Osteocyte (in vitro differentiated cells): ENCODE results near the gene B3GNT2. TPM values are rescaled to one million over a fixed set of nuclear protein-coding genes. Genes with fewer than 3 reads are reported as not detected.

Experiments
- DNase-seq: peaks from one replicate; pipeline ENCODE4 v3.0.0; 2021; ENCODE audit warnings: mixed read lengths; ENCODE audit not compliant: unreplicated experiment; ENCODE audit errors: extremely low spot score
- H3K27ac Mint-ChIP-seq: one replicate; pipeline ENCODE4 v1.8.0; 2021; ENCODE audit warnings: mild to moderate bottlenecking, mixed read lengths; ENCODE audit not compliant: unreplicated experiment
- H3K27me3 Mint-ChIP-seq: one replicate; pipeline ENCODE4 v1.8.0; 2021; ENCODE audit warnings: mixed read lengths; ENCODE audit not compliant: unreplicated experiment
- H3K36me3 Mint-ChIP-seq: one replicate; pipeline ENCODE4 v1.8.0; 2021; ENCODE audit warnings: mixed read lengths; ENCODE audit not compliant: unreplicated experiment
- H3K4me1 Mint-ChIP-seq: one replicate; pipeline ENCODE4 v1.8.0; 2021; ENCODE audit warnings: mixed read lengths; ENCODE audit not compliant: unreplicated experiment
- H3K4me3 Mint-ChIP-seq: one replicate; pipeline ENCODE4 v1.8.0; 2021; ENCODE audit warnings: mild to moderate bottlenecking, moderate library complexity, mixed read lengths; ENCODE audit not compliant: unreplicated experiment
- H3K9me3 Mint-ChIP-seq: one replicate; pipeline ENCODE4 v1.8.0; 2021; ENCODE audit warnings: mixed read lengths; ENCODE audit not compliant: unreplicated experiment
- total RNA-seq: library from RNA; stranded (reverse); gene quantifications from 2 replicates; pipeline ENCODE4 v1.2.1, GENCODE V29; 2021
- TF ChIP-seq, protein P1 (sequence below): fragments of 200-600 bp; sonication (generic); IDR thresholded peaks from 2 replicates; pipeline ENCODE4 v1.5.0; 2021; ENCODE audit warnings: antibody characterized with exemption, mild to moderate bottlenecking, moderate library complexity

B3GNT2 gene
- total RNA-seq, 1 donor from 2014 or later: 7.9 TPM

DNA sequence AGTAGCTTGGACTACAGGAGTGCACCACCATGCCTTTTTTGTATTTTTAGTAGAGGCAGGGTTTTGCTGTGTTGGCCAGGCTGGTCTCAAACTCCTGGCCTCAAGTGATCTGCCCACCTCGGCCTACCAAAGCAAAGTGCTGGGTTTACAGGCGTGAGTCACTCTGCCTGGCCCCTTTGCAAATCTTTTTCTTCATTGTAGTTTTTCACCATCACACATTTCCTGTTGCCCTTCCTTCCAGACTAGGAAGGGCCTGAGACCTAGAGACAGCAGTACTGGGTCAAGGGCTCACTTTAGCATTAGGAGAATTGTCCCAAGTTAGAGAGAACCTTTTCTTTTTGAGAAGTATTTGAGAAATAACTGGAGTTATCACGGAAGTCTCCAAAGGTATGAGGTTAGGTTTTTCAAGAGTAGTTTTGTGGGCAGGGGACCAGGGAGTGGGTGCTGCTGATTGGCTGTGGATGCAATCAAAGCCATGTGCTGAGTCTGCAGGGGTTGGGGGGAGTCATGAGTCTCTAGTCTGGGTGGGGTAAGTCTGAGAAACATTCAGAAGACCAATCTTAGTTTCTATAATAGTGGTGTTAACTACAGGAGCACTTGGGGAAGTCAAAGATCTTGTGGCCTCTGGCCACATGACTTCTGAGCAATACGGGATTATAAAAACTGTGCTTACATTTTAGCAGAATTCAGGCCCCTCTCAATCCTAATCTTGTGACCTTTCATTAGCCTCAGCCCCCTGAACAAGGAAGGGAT, 23.7 kb downstream of the B3GNT2 start:
- no peak overlapping the region for H3K4me3 Mint-ChIP-seq

DNA sequence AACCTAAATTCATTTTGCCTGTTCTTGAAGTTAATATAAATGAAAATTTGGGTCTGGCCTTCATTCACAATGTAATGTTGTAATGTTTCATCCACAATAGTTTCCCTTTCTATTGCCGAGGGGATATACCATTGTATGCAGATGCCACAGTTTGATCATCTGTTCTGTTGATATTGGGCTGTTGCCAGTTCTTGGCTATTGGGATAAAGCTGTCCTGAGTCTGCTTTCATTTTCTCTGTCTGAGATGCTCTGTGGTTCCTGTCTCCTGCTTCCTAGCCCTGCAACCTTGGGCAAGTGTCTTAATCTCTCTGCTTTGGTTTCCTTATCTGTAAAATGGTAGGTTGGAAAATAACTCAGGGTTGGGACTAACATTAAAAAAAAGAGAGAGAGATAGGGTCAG, 25.2 kb downstream of the B3GNT2 start:
- no peaks in the 10 kb centered on the region for H3K27me3 Mint-ChIP-seq
- H3K4me1 Mint-ChIP-seq: peaks cover 35% of the 10 kb centered on the region
- DNase-seq: no peak
- no peaks in the 10 kb centered on the region for H3K9me3 Mint-ChIP-seq
- H3K36me3 Mint-ChIP-seq: peaks cover 14% of the 10 kb centered on the region
- H3K4me3 Mint-ChIP-seq: no peak overlapping the region
- TF ChIP-seq, protein P1, sequence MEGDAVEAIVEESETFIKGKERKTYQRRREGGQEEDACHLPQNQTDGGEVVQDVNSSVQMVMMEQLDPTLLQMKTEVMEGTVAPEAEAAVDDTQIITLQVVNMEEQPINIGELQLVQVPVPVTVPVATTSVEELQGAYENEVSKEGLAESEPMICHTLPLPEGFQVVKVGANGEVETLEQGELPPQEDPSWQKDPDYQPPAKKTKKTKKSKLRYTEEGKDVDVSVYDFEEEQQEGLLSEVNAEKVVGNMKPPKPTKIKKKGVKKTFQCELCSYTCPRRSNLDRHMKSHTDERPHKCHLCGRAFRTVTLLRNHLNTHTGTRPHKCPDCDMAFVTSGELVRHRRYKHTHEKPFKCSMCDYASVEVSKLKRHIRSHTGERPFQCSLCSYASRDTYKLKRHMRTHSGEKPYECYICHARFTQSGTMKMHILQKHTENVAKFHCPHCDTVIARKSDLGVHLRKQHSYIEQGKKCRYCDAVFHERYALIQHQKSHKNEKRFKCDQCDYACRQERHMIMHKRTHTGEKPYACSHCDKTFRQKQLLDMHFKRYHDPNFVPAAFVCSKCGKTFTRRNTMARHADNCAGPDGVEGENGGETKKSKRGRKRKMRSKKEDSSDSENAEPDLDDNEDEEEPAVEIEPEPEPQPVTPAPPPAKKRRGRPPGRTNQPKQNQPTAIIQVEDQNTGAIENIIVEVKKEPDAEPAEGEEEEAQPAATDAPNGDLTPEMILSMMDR: no peak
- no peak overlapping the region for H3K27ac Mint-ChIP-seq

More for the DNA sequence above, 23.7 kb downstream of the B3GNT2 start:
- TF ChIP-seq, protein P1: no peak
- Mint-ChIP-seq H3K9me3 (no peaks in the 10 kb centered on the region), H3K4me1 (peaks cover 45% of the 10 kb centered on the region), H3K27me3 (no peaks in the 10 kb centered on the region), H3K27ac (no peak overlapping the region), H3K36me3 (peaks cover 9% of the 10 kb centered on the region)
- DNase-seq: no peak

DNA sequence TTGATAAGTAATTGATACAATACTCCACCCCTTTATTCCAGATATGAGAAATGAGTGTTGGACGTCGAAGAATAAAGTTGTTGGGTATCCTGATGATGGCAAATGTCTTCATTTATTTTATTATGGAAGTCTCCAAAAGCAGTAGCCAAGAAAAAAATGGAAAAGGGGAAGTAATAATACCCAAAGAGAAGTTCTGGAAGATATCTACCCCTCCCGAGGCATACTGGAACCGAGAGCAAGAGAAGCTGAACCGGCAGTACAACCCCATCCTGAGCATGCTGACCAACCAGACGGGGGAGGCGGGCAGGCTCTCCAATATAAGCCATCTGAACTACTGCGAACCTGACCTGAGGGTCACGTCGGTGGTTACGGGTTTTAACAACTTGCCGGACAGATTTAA, 26.3 kb downstream of the B3GNT2 start:
- Mint-ChIP-seq H3K4me3 (no peak overlapping the region), H3K4me1 (peaks cover 25% of the 10 kb centered on the region), H3K27ac (no peak overlapping the region), H3K27me3 (no peaks in the 10 kb centered on the region), H3K9me3 (no peaks in the 10 kb centered on the region), H3K36me3 (peaks cover 14% of the 10 kb centered on the region)
- DNase-seq: no peak
- TF ChIP-seq, protein P1: no peak

DNA sequence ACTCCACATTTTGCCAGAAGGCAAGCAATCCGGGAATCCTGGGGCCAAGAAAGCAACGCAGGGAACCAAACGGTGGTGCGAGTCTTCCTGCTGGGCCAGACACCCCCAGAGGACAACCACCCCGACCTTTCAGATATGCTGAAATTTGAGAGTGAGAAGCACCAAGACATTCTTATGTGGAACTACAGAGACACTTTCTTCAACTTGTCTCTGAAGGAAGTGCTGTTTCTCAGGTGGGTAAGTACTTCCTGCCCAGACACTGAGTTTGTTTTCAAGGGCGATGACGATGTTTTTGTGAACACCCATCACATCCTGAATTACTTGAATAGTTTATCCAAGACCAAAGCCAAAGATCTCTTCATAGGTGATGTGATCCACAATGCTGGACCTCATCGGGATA, 26.8 kb downstream of the B3GNT2 start:
- Mint-ChIP-seq H3K27ac (no peak overlapping the region), H3K36me3 (peaks cover 14% of the 10 kb centered on the region), H3K9me3 (no peaks in the 10 kb centered on the region), H3K27me3 (no peaks in the 10 kb centered on the region), H3K4me3 (no peak overlapping the region), H3K4me1 (peaks cover 20% of the 10 kb centered on the region)
- DNase-seq: no peak
- TF ChIP-seq, protein P1: no peak

DNA sequence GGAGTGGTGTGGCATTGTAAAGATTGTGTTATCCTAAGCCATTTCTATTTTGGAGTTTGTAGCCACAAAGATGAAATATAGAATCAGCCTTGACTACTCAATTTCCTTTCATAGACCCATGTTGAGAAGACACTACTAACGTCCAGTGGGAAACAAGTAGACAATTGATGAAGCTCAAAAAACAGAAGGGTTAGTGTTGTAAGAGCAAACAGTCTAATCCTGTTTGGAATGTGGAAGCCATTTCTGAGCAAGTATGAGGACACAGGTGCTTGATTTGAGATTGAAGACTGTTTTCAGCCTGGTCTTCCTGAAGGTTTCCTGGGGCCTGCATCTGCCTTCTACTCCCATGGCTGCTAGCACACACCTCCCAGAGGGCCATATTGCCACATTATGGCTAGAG, 29.1 kb downstream of the B3GNT2 start:
- Mint-ChIP-seq H3K36me3 (peaks cover 14% of the 10 kb centered on the region), H3K27me3 (no peaks in the 10 kb centered on the region), H3K9me3 (no peaks in the 10 kb centered on the region), H3K4me3 (no peak overlapping the region), H3K4me1 (peaks cover 10% of the 10 kb centered on the region), H3K27ac (no peak overlapping the region)
- no peak for DNase-seq
- TF ChIP-seq, protein P1: no peak
